Activated CD8-positive, alpha-beta memory T cell treated with anti-CD3 and anti-CD28 coated beads for 36 hours (primary cell): ENCODE results near the gene NRARP. TPM values are rescaled to one million over a fixed set of nuclear protein-coding genes. Genes with fewer than 3 reads are reported as not detected.

Experiments
- CTCF ChIA-PET: fragments of 350-600 bp; sonication (Branson Sonifier 250); formaldehyde crosslinking; loops from one replicate; lab custom pipeline; 2021; ENCODE audit warnings: antibody characterized with exemption; lab: Charles Lee
- POLR2A ChIA-PET: fragments of 350-600 bp; sonication (Branson Sonifier 250); formaldehyde crosslinking; loops from one replicate; lab custom pipeline; 2021; ENCODE audit warnings: antibody characterized with exemption; lab: Charles Lee
- total RNA-seq, 2 experiments: library from RNA; stranded (reverse); gene quantifications; one replicate each; pipeline ENCODE4 v1.2.3, GENCODE V29; 2021

The NRARP gene
- total RNA-seq, 2 experiments from 2014 or later: 3.0 to 3.4 TPM

GRCh38 chr9:137302449-137303150 is 529 bp upstream of the NRARP start:
- CTCF ChIA-PET: interaction anchor here (1.0 to 1.9 kb wide), 2 partner anchors 121 to 141 kb away, joined by 4 to 8 read pairs; partner anchors contain the start of genes EXD3 and NOXA1
- POLR2A ChIA-PET: no interaction called here

GRCh38 chr9:137301081-137301947 is 757 bp downstream of the NRARP start:
- ChIA-PET CTCF (interaction anchor here (1.0 to 1.9 kb wide), 3 partner anchors 122 to 174 kb away, joined by 3 to 8 read pairs (median 4); partner anchors contain the start of genes EXD3 and NOXA1), POLR2A (interaction anchor here (0.6 kb wide), 1 partner anchor 16 kb away, joined by 4 read pairs; no protein-coding TSS in a partner anchor)

GRCh38 chr9:137300567-137301080 is 1.4 kb downstream of the NRARP start:
- POLR2A ChIA-PET: no interaction called here

GRCh38 chr9:137299938-137300337 is 2.1 kb downstream of the NRARP start:
- CTCF ChIA-PET: no interaction called here

More at GRCh38 chr9:137300567-137301080, 1.4 kb downstream of the NRARP start:
- CTCF ChIA-PET: no interaction called here

GRCh38 chr9:137299203-137299565 is 2.9 kb downstream of the NRARP start:
- POLR2A ChIA-PET: no interaction called here
- CTCF ChIA-PET: interaction anchor here (1.3 kb wide), 1 partner anchor 63 kb away, joined by 3 read pairs; no protein-coding TSS in a partner anchor

More at GRCh38 chr9:137299938-137300337, 2.1 kb downstream of the NRARP start:
- POLR2A ChIA-PET: no interaction called here

- POLR2A ChIA-PET: no interaction called here
- CTCF ChIA-PET: interaction anchor here (1.3 kb wide), 1 partner anchor 62 kb away, joined by 3 read pairs; no protein-coding TSS in a partner anchor
Observed at GRCh38 chr9:137298401-137299202, 3.5 kb downstream of the NRARP start.

- POLR2A ChIA-PET: no interaction called here
- CTCF ChIA-PET: interaction anchor here (1.3 to 1.6 kb wide), 2 partner anchors 61 to 110 kb away, joined by 3 to 4 read pairs; no protein-coding TSS in a partner anchor
Observed at GRCh38 chr9:137297966-137298365, 4.1 kb downstream of the NRARP start.

- ChIA-PET POLR2A (interaction anchor here (0.6 kb wide), 1 partner anchor 13 kb away, joined by 5 read pairs; no protein-coding TSS in a partner anchor), CTCF (interaction anchor here (0.9 to 1.6 kb wide), 2 partner anchors 28 to 111 kb away, joined by 3 to 4 read pairs; no protein-coding TSS in a partner anchor)
Observed at GRCh38 chr9:137296670-137297664, 5.1 kb downstream of the NRARP start.

- CTCF ChIA-PET: interaction anchor here (0.9 kb wide), 1 partner anchor 28 kb away, joined by 3 read pairs; no protein-coding TSS in a partner anchor
- POLR2A ChIA-PET: interaction anchor here (0.6 kb wide), 1 partner anchor 119 kb away, joined by 8 read pairs; no protein-coding TSS in a partner anchor
Observed at GRCh38 chr9:137295849-137296669, 6.0 kb downstream of the NRARP start.

- CTCF ChIA-PET: no interaction called here
- POLR2A ChIA-PET: interaction anchor here (0.6 kb wide), 1 partner anchor 120 kb away, joined by 8 read pairs; no protein-coding TSS in a partner anchor
Observed at GRCh38 chr9:137295238-137295811, 6.7 kb downstream of the NRARP start.

GRCh38 chr9:137294681-137295237 is 7.3 kb downstream of the NRARP start:
- POLR2A ChIA-PET: no interaction called here
- CTCF ChIA-PET: no interaction called here

GRCh38 chr9:137294091-137294680 is 7.9 kb downstream of the NRARP start:
- ChIA-PET POLR2A (no interaction called here), CTCF (interaction anchor here (1.2 kb wide), 1 partner anchor 39 kb away, joined by 3 read pairs; the partner anchor contains the start of gene NELFB)

- ChIA-PET CTCF (interaction anchor here (0.7 to 1.2 kb wide), 2 partner anchors 39 to 151 kb away, joined by 3 read pairs; partner anchors contain the start of gene NELFB), POLR2A (no interaction called here)
Observed at GRCh38 chr9:137293482-137294090, 8.5 kb downstream of the NRARP start.

GRCh38 chr9:137293094-137293481 is 9.0 kb downstream of the NRARP start:
- CTCF ChIA-PET: interaction anchor here (0.7 to 1.2 kb wide), 3 partner anchors 38 to 152 kb away, joined by 3 to 4 read pairs (median 3); partner anchors contain the start of gene NELFB
- POLR2A ChIA-PET: interaction anchor here (0.7 kb wide), 1 partner anchor 259 kb away, joined by 10 read pairs; no protein-coding TSS in a partner anchor
